ENCODE measurements around the gene USP54. TPM values are rescaled to one million over a fixed set of nuclear protein-coding genes. Genes with fewer than 3 reads are reported as not detected.

The USP54 gene, protein sequence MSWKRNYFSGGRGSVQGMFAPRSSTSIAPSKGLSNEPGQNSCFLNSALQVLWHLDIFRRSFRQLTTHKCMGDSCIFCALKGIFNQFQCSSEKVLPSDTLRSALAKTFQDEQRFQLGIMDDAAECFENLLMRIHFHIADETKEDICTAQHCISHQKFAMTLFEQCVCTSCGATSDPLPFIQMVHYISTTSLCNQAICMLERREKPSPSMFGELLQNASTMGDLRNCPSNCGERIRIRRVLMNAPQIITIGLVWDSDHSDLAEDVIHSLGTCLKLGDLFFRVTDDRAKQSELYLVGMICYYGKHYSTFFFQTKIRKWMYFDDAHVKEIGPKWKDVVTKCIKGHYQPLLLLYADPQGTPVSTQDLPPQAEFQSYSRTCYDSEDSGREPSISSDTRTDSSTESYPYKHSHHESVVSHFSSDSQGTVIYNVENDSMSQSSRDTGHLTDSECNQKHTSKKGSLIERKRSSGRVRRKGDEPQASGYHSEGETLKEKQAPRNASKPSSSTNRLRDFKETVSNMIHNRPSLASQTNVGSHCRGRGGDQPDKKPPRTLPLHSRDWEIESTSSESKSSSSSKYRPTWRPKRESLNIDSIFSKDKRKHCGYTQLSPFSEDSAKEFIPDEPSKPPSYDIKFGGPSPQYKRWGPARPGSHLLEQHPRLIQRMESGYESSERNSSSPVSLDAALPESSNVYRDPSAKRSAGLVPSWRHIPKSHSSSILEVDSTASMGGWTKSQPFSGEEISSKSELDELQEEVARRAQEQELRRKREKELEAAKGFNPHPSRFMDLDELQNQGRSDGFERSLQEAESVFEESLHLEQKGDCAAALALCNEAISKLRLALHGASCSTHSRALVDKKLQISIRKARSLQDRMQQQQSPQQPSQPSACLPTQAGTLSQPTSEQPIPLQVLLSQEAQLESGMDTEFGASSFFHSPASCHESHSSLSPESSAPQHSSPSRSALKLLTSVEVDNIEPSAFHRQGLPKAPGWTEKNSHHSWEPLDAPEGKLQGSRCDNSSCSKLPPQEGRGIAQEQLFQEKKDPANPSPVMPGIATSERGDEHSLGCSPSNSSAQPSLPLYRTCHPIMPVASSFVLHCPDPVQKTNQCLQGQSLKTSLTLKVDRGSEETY (N-terminal part only)
- total RNA-seq = 1 to 10 TPM; 3.1 to 4.6 TPM

DNA sequence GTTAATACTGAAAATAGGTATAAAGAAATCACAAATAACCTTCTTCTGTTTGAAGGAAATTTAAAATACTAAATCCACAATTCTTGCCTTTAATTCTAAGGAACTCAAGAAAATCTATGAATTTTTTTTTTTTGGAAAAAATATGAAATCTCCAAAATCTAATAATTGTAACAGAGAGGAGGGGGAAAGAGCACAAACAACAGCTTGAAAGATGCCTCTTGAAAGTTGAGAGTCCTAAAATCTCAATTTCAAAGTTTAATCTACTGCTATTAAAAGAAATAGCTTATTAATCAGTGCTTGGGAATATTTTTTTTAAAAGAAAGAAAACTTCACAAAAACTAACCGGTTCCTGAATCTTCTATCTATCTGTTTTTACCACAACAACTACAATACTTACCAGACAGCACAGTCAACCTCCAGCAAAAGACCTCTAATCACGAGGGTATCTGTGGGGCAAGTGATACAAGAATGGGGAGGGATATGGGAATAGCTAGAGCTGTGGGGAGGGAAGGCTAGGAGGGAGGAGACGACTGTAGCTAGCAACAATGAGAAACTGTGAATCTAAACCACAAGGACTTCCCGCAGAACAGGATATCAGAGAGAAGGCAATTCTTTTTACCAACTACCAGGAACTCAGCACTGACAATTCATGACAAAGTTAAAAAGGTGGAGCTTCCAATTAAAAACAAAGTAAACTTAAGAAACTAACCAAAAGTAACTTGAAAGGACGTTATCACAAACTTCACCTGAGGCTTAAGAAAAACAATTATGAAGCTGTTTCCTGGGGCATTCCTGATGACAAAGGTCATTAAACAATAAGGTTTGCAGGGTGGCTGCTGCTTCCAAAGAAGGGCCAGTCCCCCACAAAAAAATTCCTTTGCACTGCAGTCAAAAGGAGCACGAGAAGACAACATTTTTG lies at the start of gene USP54:
Gene USP54 (minus strand): TSS at position 462 of the 919 bp plus-strand sequence. CDS start 15,684 bp downstream, outside the sequence.
- Mint-ChIP-seq H3K36me3 (ENCODE audit: low read depth) (no peaks in the 10 kb centered on the region), H3K4me3 (peak within 1 kb of the TSS; percentile 33), H3K27me3 (no peaks in the 10 kb centered on the region), H3K4me1 (ENCODE audit: low read depth) (peaks cover 19% of the 10 kb centered on the region), H3K27ac (peak within 1 kb of the TSS; percentile 58), H3K9me3 (no peaks in the 10 kb centered on the region)
- TF ChIP-seq, protein P1, sequence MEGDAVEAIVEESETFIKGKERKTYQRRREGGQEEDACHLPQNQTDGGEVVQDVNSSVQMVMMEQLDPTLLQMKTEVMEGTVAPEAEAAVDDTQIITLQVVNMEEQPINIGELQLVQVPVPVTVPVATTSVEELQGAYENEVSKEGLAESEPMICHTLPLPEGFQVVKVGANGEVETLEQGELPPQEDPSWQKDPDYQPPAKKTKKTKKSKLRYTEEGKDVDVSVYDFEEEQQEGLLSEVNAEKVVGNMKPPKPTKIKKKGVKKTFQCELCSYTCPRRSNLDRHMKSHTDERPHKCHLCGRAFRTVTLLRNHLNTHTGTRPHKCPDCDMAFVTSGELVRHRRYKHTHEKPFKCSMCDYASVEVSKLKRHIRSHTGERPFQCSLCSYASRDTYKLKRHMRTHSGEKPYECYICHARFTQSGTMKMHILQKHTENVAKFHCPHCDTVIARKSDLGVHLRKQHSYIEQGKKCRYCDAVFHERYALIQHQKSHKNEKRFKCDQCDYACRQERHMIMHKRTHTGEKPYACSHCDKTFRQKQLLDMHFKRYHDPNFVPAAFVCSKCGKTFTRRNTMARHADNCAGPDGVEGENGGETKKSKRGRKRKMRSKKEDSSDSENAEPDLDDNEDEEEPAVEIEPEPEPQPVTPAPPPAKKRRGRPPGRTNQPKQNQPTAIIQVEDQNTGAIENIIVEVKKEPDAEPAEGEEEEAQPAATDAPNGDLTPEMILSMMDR (IDR thresholded peaks at IDR 0.05) = no peak
- POLR2A ChIA-PET = interaction anchor here (0.6 to 1.0 kb wide), 3 partner anchors 23 to 35 kb away, joined by 3 to 4 read pairs (median 3); no protein-coding TSS in a partner anchor
- CTCF ChIA-PET = interaction anchor here (1.0 kb wide), 1 partner anchor 53 kb away, joined by 4 read pairs; no protein-coding TSS in a partner anchor
- intact Hi-C loops (cut with micrococcal nuclease) = no loop called here
- ATAC-seq (peak; percentile 45), DNase-seq (no peak)

- ATAC-seq (no peak), DNase-seq (no peak)
- Mint-ChIP-seq H3K4me3 (no peak overlapping the region), H3K27me3 (no peaks in the 10 kb centered on the region), H3K27ac (no peak overlapping the region), H3K36me3 (ENCODE audit: low read depth) (no peaks in the 10 kb centered on the region), H3K4me1 (ENCODE audit: low read depth) (peaks cover 5% of the 10 kb centered on the region), H3K9me3 (no peaks in the 10 kb centered on the region)
- ChIA-PET CTCF (interaction anchor here (1.0 to 2.9 kb wide), 2 partner anchors 101 to 110 kb away, joined by 3 to 11 read pairs; no protein-coding TSS in a partner anchor), POLR2A (no interaction called here)
- intact Hi-C loops (cut with micrococcal nuclease) = no loop called here
- TF ChIP-seq, protein P1 (IDR thresholded peaks at IDR 0.05) = no peak
Measured at GRCh38 chr10:73639286-73639685, 48.1 kb upstream of the USP54 start.

DNA sequence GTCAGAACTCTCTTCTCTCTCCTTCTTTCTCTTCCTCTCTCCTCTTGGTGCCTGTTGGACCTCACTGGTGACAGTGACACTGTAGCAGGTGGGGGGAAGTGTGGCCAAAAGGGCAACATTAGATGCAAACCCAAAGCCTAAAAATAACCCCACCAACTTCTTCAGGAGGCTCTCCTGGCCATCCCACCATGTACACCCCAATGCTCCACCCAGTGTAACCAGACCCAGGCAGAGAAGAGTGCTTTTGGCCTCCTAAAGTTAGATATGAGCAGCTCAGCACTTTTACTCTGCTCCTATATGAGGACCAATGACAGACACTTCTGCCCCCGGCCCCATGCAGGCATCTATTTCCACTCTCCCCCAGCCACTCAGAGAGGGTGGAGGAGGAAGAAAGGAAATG lies 44.6 kb upstream of the USP54 start:
- POLR2A ChIA-PET = no interaction called here
- no peak for DNase-seq

DNA sequence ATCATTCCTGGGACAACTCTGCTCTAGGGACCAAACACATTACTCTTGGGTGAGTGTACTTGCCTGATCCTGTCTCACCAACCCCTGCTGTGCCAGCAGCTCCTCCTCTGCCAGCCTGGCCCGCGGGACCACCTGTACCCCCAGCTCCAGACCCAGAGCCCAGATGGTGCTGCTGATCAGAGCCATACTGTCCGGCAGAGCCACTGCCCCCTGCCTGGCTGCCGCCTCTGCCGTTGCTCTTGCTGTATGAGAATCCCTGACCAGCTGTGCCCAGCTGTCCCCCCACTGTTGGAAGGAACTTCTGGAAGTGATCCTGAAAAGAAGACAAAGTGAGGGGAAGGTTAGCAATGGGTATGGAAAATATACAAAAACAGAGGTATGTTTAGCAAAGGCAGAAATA lies 43.3 kb upstream of the USP54 start:
- ATAC-seq (no peak), DNase-seq (no peak)
- Mint-ChIP-seq H3K9me3 (no peaks in the 10 kb centered on the region), H3K4me3 (no peak overlapping the region), H3K27ac (no peak overlapping the region), H3K4me1 (ENCODE audit: low read depth) (no peaks in the 10 kb centered on the region), H3K36me3 (ENCODE audit: low read depth) (no peaks in the 10 kb centered on the region), H3K27me3 (no peaks in the 10 kb centered on the region)
- intact Hi-C loops (cut with micrococcal nuclease) = no loop called here
- POLR2A ChIA-PET = no interaction called here
- CTCF ChIA-PET = interaction anchor here (4.3 kb wide), 1 partner anchor 10 kb away, joined by 25 read pairs; no protein-coding TSS in a partner anchor
- TF ChIP-seq, protein P1 (IDR thresholded peaks at IDR 0.05) = no peak

More for the DNA sequence above, 44.6 kb upstream of the USP54 start:
- no peak overlapping the region for H3K4me3 Mint-ChIP-seq
- no peak overlapping the region for H3K27ac Mint-ChIP-seq
- TF ChIP-seq, protein P1 (IDR thresholded peaks at IDR 0.05) = no peak
- intact Hi-C loops (cut with micrococcal nuclease) = no loop called here
- no peak for ATAC-seq
- CTCF ChIA-PET = interaction anchor here (0.8 to 1.3 kb wide), 2 partner anchors 8 to 106 kb away, joined by 5 to 8 read pairs; no protein-coding TSS in a partner anchor
- H3K4me1 Mint-ChIP-seq (ENCODE audit: low read depth) = no peaks in the 10 kb centered on the region
- no peaks in the 10 kb centered on the region for H3K9me3 Mint-ChIP-seq
- H3K36me3 Mint-ChIP-seq (ENCODE audit: low read depth) = no peaks in the 10 kb centered on the region
- H3K27me3 Mint-ChIP-seq = no peaks in the 10 kb centered on the region

All from activated CD8-positive, alpha-beta T cell treated with anti-CD3 and anti-CD28 coated beads for 36 hours (primary cell).